DMS79 treated with DMSO at 0.1 percent for 48 hours (cell line): Measurements from ENCODE around the gene SLC6A5.
A peak's percentile ranks its signal among the peaks of the same experiment; 100 is the strongest.

Source experiments
- DNase-seq: peaks from one replicate; lab custom pipeline; 2025; lab: John Stamatoyannopoulos, UW

The SLC6A5 gene

GRCh38 chr11:20596205-20597153 lies 2.9 kb upstream of the SLC6A5 start:
- DNase-seq = no peak

GRCh38 chr11:20597154-20597679 lies 2.2 kb upstream of the SLC6A5 start:
- no peak for DNase-seq

GRCh38 chr11:20597680-20598484 lies 1.5 kb upstream of the SLC6A5 start:
- no peak for DNase-seq

DNA sequence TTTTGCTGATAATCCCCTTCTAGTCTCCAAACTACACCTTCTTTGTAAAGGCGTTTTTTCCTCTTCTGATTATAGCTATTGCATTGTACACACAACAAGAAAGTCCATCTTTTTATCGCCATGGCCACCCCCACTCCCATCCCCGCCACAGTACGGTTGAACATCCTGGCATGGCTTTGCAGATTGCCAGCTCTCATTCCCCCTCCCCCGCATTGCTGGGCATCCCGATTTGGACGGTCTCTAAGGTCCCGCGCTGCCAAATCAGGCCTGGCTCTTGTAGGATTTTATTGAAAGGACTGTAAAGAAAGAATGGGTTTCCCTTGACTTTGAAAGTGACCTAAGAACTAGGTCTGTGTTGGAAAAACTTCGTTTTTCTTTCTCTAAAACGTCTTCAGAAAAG lies 916 bp upstream of the SLC6A5 start:
- no peak for DNase-seq

DNA sequence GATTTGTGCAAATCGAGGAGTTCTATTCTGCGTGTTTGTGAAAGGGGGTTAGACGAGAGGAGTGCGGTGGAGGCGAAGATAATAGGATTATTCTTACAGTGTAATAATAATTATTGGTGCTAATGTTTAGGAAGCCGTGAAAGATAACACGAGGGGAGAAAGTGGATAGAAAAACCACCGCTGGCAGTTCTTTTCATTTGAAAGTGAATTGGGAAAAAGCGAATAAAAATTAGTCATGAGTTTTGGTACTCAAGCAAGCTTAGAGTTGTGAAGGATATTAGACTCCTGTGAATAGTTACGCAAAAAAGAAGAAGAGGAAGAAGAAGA lies 575 bp downstream of the SLC6A5 start:
- DNase-seq = no peak

- no peak for DNase-seq
These were observed 1.1 kb downstream of the SLC6A5 start for GRCh38 chr11:20600551-20600950.

DNA sequence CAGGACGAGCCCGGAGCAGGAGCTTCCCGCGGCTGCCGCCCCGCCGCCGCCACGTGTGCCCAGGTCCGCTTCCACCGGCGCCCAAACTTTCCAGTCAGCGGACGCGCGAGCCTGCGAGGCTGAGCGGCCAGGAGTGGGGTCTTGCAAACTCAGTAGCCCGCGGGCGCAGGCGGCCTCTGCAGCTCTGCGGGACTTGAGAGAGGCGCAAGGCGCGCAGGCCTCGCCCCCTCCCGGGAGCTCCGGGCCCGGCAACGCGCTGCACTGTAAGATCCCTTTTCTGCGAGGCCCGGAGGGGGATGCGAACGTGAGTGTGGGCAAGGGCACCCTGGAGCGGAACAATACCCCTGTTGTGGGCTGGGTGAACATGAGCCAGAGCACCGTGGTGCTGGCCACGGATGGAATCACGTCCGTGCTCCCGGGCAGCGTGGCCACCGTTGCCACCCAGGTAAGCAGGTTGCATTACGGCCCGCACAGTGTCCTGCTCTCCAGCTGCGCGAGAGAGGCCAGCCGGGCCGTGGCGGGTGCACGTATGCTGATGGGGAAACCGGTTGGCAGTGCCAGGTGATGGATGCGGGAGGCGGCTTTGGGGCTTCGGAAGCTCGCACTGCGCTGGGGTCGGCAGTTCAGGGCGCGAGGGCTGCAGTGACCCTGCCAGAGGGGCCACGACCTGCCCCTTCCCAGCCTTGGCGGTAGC lies 2.0 kb downstream of the SLC6A5 start:
- no peak for DNase-seq

GRCh38 chr11:20604295-20604803 lies 4.9 kb downstream of the SLC6A5 start:
- DNase-seq = no peak

GRCh38 chr11:20604864-20605601 lies 5.6 kb downstream of the SLC6A5 start:
- DNase-seq = no peak

DNA sequence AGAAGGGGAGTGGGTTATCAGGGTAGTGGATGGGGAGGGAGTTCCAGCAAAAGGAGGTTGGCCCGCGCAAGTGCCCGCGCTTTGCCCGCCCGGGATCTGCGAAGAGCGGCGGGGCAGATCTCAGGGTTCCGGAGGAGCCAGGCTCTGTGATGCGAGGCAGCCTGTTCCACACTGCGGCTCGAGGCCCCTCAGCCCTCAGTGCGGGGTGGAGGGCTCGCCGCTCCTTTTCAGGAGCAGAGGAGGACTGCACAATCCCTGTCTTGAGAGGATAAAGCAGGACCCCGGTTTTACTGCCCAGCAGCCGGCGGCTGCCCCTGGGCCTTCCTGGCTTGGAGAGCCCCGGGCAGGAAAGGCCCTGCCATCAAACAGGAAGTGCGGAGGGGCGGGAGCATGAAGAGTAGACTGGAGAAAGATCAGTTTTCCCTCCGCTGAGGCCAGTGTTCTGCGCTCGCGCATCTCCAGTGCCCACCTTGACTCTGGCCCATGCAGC lies 6.2 kb downstream of the SLC6A5 start:
- DNase-seq = no peak

DNA sequence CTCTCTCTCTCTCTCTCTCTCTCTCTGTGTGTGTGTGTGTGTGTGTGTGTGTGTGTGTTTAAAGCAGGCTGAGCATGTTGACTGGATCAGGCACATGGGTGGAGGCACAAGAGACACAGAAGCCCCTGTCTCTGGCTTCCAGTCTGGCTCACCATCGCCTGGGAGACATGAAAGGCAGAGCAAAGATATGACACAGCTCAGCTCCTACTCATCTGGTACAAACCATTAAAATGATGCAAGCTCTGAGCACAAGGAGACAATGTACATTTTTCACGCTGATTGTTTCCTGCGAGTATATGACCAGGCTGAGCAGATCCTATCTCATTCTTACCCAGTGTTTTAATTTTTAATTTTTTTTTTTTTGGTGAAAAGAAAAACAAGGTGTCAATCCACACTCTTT lies 9.5 kb downstream of the SLC6A5 start:
- no peak for DNase-seq

DNA sequence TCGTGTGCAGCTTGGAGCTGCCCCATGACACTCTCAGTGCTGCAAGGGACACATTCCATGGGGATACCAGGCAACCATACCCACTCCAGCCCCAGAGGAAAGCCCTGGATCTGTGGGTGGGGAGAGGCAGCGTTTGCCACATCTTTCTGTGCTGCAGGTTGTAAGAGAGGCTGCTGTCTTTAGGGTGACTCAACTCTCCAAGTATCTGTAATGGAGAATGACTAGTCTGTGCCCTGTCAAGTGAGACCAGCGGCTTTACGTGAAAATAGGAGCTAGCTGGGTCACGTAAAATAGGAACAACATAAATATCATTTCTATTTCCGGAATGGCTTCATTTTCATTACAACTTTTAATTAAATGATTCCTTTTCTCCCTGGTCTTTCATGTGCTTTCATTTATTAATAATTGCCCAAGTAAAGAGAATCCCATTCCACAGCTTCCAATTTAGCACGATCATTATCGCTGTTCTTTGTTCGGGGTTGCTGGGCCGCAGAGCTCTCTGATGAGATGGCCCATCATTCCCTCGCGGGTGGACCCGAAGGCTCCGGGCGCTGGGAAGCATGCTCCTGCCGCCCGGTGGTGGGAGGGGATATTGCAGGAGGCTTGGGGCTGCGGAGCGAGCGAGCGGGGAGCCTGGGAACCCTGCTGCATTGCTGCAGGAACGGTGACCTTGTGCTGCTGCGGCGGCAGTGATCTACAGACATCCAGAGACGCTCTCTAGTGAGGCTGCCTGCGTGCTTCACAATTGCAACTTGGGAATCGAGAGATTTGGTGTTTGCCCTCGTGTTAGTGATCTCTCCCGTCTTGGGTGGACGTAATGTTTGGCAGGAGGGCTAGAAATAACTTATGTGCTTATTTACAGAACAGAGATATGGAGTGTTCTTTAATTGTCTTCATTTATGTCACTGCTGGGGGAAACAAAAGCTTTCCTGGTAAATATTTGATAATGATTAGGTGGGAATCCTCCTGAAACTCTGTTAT lies 10.6 kb downstream of the SLC6A5 start:
- DNase-seq = peak; percentile 84

- no peak for DNase-seq
These were observed 11.4 kb downstream of the SLC6A5 start for GRCh38 chr11:20610825-20611224.

- DNase-seq = no peak
These were observed 12.0 kb downstream of the SLC6A5 start for GRCh38 chr11:20611445-20611844.

DNA sequence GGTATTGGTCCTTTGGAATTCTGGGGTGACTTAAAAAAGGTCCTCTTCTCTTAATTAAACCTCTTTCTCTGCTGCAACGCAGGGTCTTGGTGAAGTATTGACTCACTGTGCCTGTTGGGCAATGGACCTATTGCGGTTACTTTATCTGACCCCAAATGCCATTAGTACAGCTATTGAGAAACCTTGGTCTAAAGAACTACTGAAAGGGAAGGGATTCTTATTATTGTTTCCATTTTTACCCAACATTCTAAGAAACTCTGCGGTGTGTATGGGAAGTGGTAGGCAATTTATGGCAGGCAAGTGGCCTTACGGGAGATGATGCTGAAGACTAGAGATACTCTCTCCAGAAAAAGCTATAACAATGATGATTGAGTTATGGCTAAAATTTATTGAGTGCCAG lies 12.5 kb downstream of the SLC6A5 start:
- no peak for DNase-seq

GRCh38 chr11:20612416-20612815 lies 13.0 kb downstream of the SLC6A5 start:
- DNase-seq = no peak

DNA sequence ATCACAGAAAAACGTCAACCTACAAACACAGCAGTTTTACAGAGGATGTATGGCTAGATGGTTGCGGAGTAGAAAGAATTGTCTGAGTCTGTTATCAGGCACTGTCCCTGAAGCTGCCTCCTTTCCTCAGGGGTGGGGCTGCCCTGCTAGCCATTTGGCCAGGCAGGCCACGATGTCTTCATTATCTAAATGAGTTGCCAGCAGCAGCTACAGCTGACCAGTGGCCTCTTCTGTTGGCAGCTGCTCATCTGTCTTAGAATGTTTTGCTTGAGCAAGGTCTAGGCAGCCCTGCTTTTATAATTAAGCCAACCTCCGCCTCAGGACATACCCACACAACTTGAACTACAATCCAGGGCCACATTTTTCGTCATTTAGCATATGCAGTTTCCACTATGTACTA lies 17.5 kb downstream of the SLC6A5 start:
- no peak for DNase-seq

- peak; percentile 16 for DNase-seq
These were observed 18.1 kb downstream of the SLC6A5 start for GRCh38 chr11:20617346-20618005.

- peak; percentile 19 for DNase-seq
These were observed 18.7 kb downstream of the SLC6A5 start for GRCh38 chr11:20618083-20618482.
